Activated CD4-positive, alpha-beta T cell treated with anti-CD3 and anti-CD28 coated beads, Interleukin-10, Interleukin-2, amounts not matched to agents 100 ng/mL and 50 ng/mL, durations not matched to agents 16 hours and 8 hours (primary cell): ENCODE data around the gene SPACDR.
A peak's percentile ranks its signal among the peaks of the same experiment; 100 is the strongest.
"Not testable (repeated sequence)": the region's sequence is repeated elsewhere in the genome, so short reads cannot be mapped to it uniquely, and the experiment has no call there.

Source experiments
- DNase-seq: peaks from one replicate; pipeline ENCODE4 v3.0.0-alpha.2; 2020

The SPACDR gene

DNA sequence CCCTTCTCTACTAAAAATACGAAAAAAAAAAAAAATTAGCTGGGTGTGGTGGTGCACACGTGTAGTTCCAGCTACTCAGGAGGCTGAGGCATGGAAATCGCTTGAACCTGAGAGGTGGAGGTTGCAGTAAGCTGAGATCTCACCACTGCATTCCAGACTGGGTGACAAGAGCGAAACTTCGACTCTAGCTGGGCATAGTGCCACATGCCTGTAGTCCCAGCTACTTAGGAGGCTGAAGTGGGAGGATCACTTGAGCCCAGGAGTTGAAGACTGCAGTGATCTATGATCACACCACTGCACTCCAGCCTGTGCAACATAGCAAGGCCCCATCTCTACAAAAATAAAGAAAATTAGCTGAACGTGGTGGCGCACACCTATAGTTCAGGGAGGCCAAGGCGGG lies 1.2 kb upstream of the SPACDR start:
- DNase-seq = no peak

DNA sequence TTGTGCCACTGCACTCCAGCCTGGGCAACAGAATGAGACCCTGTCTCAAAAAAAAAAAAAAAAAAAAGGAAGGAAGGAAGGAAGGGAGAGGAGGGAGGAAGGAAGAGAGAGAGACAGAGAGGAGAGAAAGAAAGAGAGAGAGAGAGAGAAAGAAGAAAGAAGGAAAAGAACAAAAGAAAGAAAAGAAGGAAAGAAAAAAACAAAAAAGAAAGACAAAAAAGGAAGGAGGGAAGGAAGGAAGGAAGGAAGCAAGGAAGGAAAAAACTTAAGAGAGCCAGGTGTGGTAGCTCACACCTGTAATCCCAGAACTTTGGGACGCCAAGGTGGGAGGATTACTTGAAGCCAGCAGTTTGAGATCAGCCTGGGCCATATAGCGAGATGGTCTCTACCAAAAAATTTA lies 731 bp upstream of the SPACDR start:
- DNase-seq = no peak

DNA sequence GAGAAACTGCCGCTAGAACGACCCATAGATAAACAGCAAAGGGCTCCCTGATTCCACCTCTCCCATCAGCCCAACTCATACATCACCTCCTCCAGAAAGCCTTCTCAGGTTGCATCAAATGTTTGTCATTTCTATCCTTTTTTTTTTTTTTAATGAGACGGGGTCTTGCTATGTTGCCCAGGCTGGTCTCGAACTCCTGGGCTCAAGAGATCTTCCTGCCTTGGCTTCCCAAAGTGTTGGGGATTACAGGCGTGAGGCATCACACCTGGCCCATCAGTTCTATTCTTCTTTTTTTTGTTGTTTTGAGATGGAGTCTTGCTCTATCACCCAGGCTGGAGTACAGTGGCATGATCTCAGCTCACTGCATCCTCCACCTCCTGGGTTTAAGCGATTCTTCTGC lies 7.0 kb downstream of the SPACDR start:
- DNase-seq = no peak

- no peak for DNase-seq
Observed at GRCh38 chr7:100456562-100456961, 7.5 kb downstream of the SPACDR start.

DNA sequence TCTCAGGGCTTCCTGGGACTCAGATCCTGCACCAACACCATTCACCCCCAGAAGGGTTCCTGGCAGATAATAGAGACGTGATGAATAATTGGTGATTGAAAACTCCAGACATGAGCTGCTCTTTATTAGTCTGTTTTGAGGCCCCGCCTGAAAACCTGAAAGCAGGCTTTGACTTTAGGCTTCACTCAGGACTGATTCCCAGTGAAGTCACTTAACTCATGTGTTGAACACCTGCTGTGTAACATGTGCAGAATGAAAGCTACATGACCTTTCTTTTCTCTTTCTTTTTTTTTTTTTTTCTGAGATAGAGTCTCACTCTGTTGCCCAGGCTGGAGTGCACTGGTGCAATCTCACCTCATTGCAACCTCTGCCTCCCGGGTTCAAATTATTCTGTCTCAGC lies 8.9 kb downstream of the SPACDR start:
- DNase-seq = no peak

GRCh38 chr7:100453854-100454253 lies 10.2 kb downstream of the SPACDR start:
- not testable (repeated sequence) for DNase-seq

DNA sequence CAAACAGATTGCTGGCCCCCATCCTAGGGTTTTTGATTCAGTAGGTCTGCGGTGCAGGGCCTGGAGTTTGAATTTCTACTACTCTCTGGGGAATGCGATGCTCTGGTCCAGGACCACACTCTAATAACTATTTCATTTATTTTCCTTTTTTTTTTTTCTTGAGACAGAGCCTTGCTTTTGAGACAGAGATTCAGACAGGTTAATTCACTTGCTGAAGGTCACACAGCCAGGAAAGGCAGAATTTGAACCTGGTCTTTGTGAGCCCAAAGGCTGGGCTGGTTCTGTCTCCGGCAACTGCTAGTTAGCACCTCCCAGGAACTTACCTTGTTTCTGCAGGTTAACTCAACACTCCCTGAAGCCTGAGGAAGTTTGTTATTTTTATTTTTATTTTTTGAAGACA lies 11.5 kb downstream of the SPACDR start:
- DNase-seq = no peak

DNA sequence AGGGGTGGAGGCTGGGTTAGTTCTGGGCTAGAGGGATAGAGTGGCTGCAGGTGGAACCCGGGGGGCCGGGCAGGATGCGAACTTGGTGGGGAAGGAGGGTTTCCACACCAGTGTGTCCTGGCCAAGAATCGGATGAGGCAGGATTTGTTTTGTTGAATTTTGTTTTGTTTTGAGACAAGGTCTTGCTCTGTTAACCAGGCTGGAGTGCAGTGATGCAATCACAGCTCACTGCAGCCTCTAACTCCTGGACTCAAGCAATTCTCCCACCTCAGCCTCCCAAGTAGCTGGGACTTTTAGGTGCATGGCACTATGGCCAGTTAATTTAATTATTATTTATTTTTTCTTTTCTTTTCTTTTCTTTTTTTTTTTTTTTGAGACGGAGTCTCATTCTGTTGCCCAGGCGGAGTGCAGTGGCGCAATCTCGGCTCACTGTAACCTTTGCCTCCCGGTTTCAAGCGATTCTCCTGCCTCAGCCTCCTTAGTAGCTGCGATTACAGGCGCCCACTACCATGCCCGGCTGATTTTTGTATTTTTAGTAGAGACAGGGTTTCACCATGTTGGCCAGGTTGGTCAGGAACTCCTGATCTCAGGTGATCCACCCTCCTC lies 14.8 kb downstream of the SPACDR start:
- no peak for DNase-seq

DNA sequence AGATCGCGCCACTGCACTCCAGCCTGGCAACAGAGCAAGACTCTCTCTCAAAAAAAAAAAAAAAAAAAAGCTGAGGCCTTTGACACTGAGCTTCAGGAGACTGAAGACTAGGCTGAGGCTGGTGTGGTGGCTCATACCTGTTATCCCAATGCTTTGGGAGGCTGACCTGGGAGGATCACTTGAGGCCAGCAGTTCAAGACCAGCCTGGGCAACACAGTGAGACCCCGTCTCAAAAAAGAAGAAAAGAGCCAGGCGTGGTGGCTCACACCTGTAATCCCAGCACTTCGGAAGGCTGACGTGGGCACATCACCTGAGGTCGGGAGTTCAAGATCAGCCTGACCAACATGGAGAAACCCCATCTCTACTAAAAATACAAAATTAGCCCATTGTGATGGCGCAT lies 16.7 kb downstream of the SPACDR start:
- not testable (repeated sequence) for DNase-seq

- no peak for DNase-seq
Observed at GRCh38 chr7:100446040-100446439, 18.0 kb downstream of the SPACDR start.

DNA sequence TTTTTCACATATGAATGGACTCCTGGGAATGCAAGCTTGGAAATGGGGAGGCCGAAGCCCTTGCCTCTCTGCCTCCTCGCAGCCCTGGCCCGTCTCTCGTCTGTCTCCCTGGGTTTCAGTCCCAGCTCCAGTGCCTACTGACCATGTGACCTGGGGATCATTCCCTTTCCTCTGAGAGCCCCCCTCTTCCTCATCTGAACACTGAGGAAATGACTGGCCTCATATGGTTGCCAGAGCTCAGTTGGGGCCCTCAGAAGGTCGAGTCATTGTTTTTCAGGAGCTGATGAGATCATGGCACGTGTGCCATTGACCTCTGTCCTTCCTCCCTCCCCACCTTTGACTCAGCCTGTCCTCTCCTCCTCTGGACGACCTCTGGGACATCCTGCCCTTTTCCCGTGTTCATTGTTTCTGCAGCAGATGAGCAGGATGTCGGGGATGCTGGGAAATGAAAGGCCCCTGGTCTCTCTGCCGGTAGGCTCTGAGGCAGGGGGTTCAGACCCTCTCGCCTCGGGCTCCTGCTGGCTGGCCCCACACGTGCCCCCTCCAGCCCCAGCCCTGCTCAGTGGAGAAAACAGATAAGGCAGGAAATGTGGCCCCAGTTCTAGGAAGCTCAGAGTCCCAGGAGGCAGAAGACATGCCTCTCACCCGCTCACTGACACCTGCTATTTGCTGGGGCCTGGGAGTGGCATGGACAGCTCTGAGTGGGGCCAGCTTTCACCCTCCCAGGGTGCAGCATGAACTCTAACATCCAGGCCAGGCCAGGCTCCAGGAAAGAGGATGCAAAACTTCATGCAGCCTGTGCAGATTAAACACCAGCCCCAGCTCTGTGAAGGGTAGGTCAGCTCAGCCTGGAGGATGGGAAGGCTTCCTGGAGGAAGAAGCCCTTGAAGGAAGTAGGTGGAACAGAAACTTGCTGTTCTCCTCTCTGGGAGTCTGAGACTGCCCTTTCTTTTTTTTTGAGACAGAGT lies 19.5 kb downstream of the SPACDR start:
- no peak for DNase-seq

DNA sequence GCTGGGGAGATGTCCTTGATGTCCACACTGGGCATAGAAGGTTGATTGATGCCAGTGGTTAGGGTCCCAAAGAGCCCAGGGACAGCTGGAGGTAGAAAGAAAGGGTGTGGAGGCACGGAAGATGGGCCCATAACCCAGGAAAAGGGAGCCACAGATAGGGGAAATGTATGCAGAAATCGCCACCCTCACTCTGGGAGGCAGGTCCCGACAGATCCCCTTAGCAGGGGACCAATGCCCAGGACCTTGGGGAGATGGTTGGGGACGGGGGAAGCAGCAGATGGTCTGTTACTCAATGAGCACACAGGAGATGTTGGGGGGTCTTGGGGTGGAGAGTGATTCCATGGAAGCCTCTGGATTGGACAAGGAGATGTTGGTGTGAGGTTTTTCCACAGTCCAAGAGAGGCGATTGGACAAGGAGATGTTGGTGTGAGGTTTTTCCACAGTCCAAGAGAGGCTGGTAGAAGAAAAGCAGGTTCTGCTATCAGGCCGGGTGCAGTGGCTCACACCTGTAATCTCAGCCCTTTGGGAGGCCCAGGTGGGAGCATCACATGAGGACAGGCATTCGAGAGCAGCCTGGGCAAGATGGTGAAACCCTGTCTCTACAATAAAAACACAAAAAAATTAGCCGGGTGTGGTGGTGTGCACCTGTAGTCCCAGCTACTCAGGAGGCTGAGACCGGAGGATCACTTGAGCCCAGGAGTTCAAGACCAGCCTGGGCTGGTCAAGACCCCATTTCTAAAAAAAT lies 20.8 kb downstream of the SPACDR start:
- DNase-seq = no peak

- no peak for DNase-seq
Observed at GRCh38 chr7:100441641-100442535, 22.2 kb downstream of the SPACDR start.

DNA sequence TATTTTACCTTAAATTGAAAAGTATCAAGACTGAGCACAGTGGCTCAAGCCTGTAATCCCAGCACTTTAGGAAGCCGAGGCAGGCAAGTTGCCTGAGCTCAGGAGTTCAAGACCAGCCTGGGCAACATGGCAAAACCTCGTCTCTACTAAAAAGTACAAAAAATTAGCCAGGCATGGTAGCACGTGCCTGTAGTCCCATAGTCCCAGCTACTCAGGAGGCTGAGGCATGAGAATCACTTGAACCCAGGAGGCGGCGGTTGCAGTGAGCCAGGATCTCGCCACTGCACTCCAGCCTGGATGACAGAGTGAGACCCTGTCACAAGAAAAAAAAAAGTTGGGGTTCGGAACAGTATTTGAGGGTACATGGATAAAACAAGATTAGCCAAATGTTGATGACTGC lies 24.8 kb downstream of the SPACDR start:
- not testable (repeated sequence) for DNase-seq

- not testable (repeated sequence) for DNase-seq
Observed at GRCh38 chr7:100438731-100439130, 25.3 kb downstream of the SPACDR start.

GRCh38 chr7:100438172-100438571 lies 25.9 kb downstream of the SPACDR start:
- DNase-seq = no peak

GRCh38 chr7:100437150-100438100 lies 26.6 kb downstream of the SPACDR start:
- no peak for DNase-seq

GRCh38 chr7:100435401-100436304 lies 28.4 kb downstream of the SPACDR start:
- peak; percentile 59 for DNase-seq

DNA sequence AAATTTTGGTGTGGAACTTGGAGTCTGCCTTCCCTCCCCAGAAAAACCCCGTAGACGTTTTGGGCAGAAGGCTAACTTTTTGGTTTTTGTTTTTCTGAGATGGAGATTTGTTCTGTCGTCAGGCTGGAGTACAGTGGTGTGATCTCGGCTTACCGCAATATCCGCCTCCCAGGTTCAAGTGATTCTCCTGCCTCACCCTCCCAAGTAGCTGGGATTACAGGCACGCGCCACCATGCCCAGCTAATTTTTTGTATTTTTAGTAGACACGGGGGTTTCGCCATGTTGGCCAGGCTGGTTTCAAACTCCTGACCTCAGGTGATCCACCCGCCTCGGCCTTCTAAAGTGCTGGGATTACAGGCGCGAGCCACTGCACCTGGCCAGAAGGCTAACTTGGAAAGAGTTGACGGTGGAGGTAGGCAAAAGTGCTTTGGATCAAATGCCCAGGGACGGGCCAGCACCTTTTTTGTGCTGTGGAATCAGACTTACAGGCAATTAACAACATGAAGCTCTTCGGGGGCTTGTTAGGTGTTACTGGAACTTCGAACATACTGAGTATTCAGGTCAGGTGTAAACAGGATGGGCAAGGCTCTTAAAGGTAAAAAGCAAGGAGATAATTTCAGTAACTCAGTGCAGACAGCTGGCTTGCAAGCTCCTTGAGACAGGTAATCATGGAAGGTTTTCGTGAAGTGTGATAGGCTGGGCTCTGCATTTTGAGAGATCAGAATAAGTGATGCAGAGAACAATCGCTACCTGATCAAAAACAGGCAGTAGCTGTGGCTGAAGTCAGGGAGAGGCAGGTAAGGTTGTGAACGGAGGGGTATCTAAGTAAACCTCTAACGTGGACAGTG lies 29.5 kb downstream of the SPACDR start:
- DNase-seq = no peak
